GM19455 (cell line): ENCODE measurements around the gene RAMACL.
"Not testable (repeated sequence)": the region's sequence is repeated elsewhere in the genome, so short reads cannot be mapped to it uniquely, and the experiment has no call there.

ENCODE experiments used
- ATAC-seq: cut with Tn5 transposase; IDR thresholded peaks from one replicate; pipeline ENCODE4 v1.9.1; 2021; ENCODE audit not compliant: unreplicated experiment

The RAMACL gene

GRCh38 chr6:166586424-166587156 is at the start of gene RAMACL:
Gene RAMACL (minus strand): TSS chr6:166586678. CDS start chr6:166586477, 201 bp downstream.
- ATAC-seq: peak; percentile 76

- ATAC-seq: no peak
Observed at GRCh38 chr6:166635013-166635970, 48.8 kb upstream of the RAMACL start.

GRCh38 chr6:166634581-166634980 is 48.1 kb upstream of the RAMACL start:
- not testable (repeated sequence) for ATAC-seq

GRCh38 chr6:166633732-166634535 is 47.5 kb upstream of the RAMACL start:
- no peak for ATAC-seq

GRCh38 chr6:166632731-166633130 is 46.3 kb upstream of the RAMACL start:
- no peak for ATAC-seq

GRCh38 chr6:166630462-166630861 is 44.0 kb upstream of the RAMACL start:
- no peak for ATAC-seq

- no peak for ATAC-seq
Observed at GRCh38 chr6:166629628-166630027, 43.1 kb upstream of the RAMACL start.

- ATAC-seq: peak; percentile 32
Observed at GRCh38 chr6:166627875-166628801, 41.7 kb upstream of the RAMACL start.

GRCh38 chr6:166627033-166627874 is 40.8 kb upstream of the RAMACL start, which contains the start of gene RPS6KA2:
Gene RPS6KA2 (minus strand): TSS chr6:166627251. CDS start chr6:166627019, 232 bp downstream.
- ATAC-seq: peak; percentile 85

- ATAC-seq: peak; percentile 4
Observed at GRCh38 chr6:166626177-166627032, 39.9 kb upstream of the RAMACL start.

GRCh38 chr6:166625356-166625755 is 38.9 kb upstream of the RAMACL start:
- ATAC-seq: no peak

- no peak for ATAC-seq
Observed at GRCh38 chr6:166624275-166624674, 37.8 kb upstream of the RAMACL start.

- no peak for ATAC-seq
Observed at GRCh38 chr6:166623318-166623717, 36.8 kb upstream of the RAMACL start.

- ATAC-seq: no peak
Observed at GRCh38 chr6:166621114-166621540, 34.6 kb upstream of the RAMACL start.

- no peak for ATAC-seq
Observed at GRCh38 chr6:166620478-166621113, 34.1 kb upstream of the RAMACL start.

- no peak for ATAC-seq
Observed at GRCh38 chr6:166619912-166620311, 33.4 kb upstream of the RAMACL start.
